HCT116 (cell line): ENCODE measurements around the gene ACBD6. TPM values are rescaled to one million over a fixed set of nuclear protein-coding genes. Genes with fewer than 3 reads are reported as not detected.

ENCODE experiments used
- ATAC-seq: fragments of 200-7000 bp; cut with Tn5 transposase; 2 replicates; pipeline ENCODE4 v1.9.1; 2020; ENCODE audit warnings: mild to moderate bottlenecking, moderate library complexity
- BruUV-seq: library from RNA; stranded (reverse); fragments of 400-500 nt; replicated peaks from 2 replicates; lab custom pipeline; 2021; lab: Mats Ljungman, UMichigan
- CTCF ChIA-PET: fragments of 300-600 bp; sonication (Branson Sonifier 250); formaldehyde crosslinking; loops from one replicate; lab custom pipeline; 2021; ENCODE audit warnings: antibody characterized with exemption; lab: Charles Lee
- POLR2A ChIA-PET: fragments of 300-600, 350-600 bp; sonication (Branson Sonifier 250); formaldehyde crosslinking; loops from one replicate; lab custom pipeline; 2021; ENCODE audit warnings: antibody characterized with exemption; lab: Charles Lee
- RAD21 ChIA-PET, 2 experiments: fragments of 300-600 bp; sonication (Branson Sonifier 250); formaldehyde crosslinking; loops; one replicate each; lab custom pipeline; 2023; ENCODE audit warnings: low total read pairs in 2 of 2; ENCODE audit not compliant: uncharacterized antibody in 2 of 2, unreplicated experiment in 2 of 2, low non-redundant PET in 1 of 2; lab: Charles Lee
- DNase-seq: peaks from one replicate; pipeline ENCODE4 v3.0.0-alpha.2; 2010; ENCODE audit warnings: low read depth, low spot score
- H2AFZ ChIP-seq: fragments of 200-600 bp; shearing (Covaris generic), sonication (generic); 2 replicates; pipeline ENCODE4 v1.6.1; 2017; ENCODE audit warnings: low read depth, mixed run types, mixed read lengths, antibody characterized with exemption, low read length; ENCODE audit not compliant: poor library complexity, severe bottlenecking
- H3K27ac ChIP-seq: 2 replicates; pipeline ENCODE4 v1.5.1; 2012; ENCODE audit warnings: low read depth, low read length
- H3K27me3 ChIP-seq: fragments of 200-600 bp; sonication (generic); 2 replicates; pipeline ENCODE4 v1.6.1; 2016; ENCODE audit warnings: mixed run types, low read length, mixed read lengths; ENCODE audit not compliant: insufficient read depth
- H3K36me3 ChIP-seq, 2 experiments: fragments of 200-500 bp in 1 of 2; fragments of 200-600 bp in 1 of 2; sonication (Bioruptor generic) in 1 of 2; sonication (generic) in 1 of 2; 2 replicates each; pipeline versions ENCODE4 v1.5.1 to v1.6.1; 2014 to 2016; ENCODE audit warnings: low read length in 2 of 2, inconsistent platforms in 1 of 2, mixed read lengths in 1 of 2, mixed run types in 1 of 2; ENCODE audit not compliant: insufficient read depth in 2 of 2, control insufficient read depth in 1 of 2
- H3K4me1 ChIP-seq, 2 experiments: fragments of 200-600 bp in 1 of 2; sonication (generic) in 1 of 2; 2 replicates each; pipeline versions ENCODE4 v1.5.1 to v1.6.1; 2012 to 2017; ENCODE audit warnings: low read length in 2 of 2, inconsistent platforms in 1 of 2, mild to moderate bottlenecking in 1 of 2, mixed read lengths in 1 of 2, mixed run types in 1 of 2, moderate library complexity in 1 of 2; ENCODE audit not compliant: insufficient read depth in 2 of 2, control insufficient read depth in 1 of 2
- H3K4me2 ChIP-seq: fragments of 200-600 bp; sonication (generic); 2 replicates; pipeline ENCODE4 v1.6.1; 2017; ENCODE audit warnings: mixed run types, low read length, mixed read lengths
- H3K4me3 ChIP-seq, 2 experiments: fragments of 200-600 bp in 1 of 2; sonication (generic) in 1 of 2; replicated peaks in 1 of 2; 2 replicates each; pipeline ENCODE4 v1.5.1; 2011 to 2016; ENCODE audit warnings: low read length in 2 of 2, control low read depth in 1 of 2, low read depth in 1 of 2, mild to moderate bottlenecking in 1 of 2, mixed read lengths in 1 of 2, mixed run types in 1 of 2
- H3K79me2 ChIP-seq: fragments of 200-600 bp; sonication (generic); 2 replicates; pipeline ENCODE4 v1.6.1; 2017; ENCODE audit warnings: mild to moderate bottlenecking, mixed run types, low read length, moderate library complexity, mixed read lengths; ENCODE audit not compliant: insufficient read depth
- H3K9ac ChIP-seq: fragments of 200-600 bp; sonication (generic); 2 replicates; pipeline ENCODE4 v1.6.1; 2016; ENCODE audit warnings: low read length, mixed read lengths
- H3K9me2 ChIP-seq: fragments of 200-600 bp; sonication (generic), shearing (Covaris generic); 2 replicates; pipeline ENCODE4 v1.6.1; 2017; ENCODE audit warnings: mixed run types, mild to moderate bottlenecking, moderate library complexity; ENCODE audit not compliant: insufficient read depth
- H3K9me3 ChIP-seq, 2 experiments: fragments of 200-500 bp in 1 of 2; fragments of 200-600 bp in 1 of 2; sonication (Bioruptor generic) in 1 of 2; sonication (generic) in 1 of 2; 2 replicates each; pipeline ENCODE4 v1.6.1; 2014 to 2017; ENCODE audit warnings: low read length in 2 of 2, mixed read lengths in 2 of 2, inconsistent platforms in 1 of 2, low read depth in 1 of 2, mild to moderate bottlenecking in 1 of 2, mixed run types in 1 of 2, moderate library complexity in 1 of 2; ENCODE audit not compliant: control insufficient read depth in 1 of 2, insufficient read depth in 1 of 2
- H4K20me1 ChIP-seq: fragments of 200-600 bp; sonication (generic), shearing (Covaris generic); 2 replicates; pipeline ENCODE4 v1.6.1; 2017; ENCODE audit warnings: mixed run types, mild to moderate bottlenecking, moderate library complexity; ENCODE audit not compliant: insufficient read depth
- CBX3 ChIP-seq: IDR thresholded peaks from 2 replicates; pipeline ENCODE4 v1.6.1; 2012; ENCODE audit warnings: low read depth
- ELF1 ChIP-seq: IDR thresholded peaks from 2 replicates; pipeline ENCODE4 v1.6.1; 2012; ENCODE audit warnings: low read depth, borderline replicate concordance
- EZH2 ChIP-seq: fragments of 200-600 bp; sonication (generic); IDR thresholded peaks from 2 replicates; pipeline ENCODE4 v1.6.1; 2017; ENCODE audit warnings: antibody characterized with exemption, mixed run types
- EZH2phosphoT487 ChIP-seq: fragments of 200-600 bp; IDR thresholded peaks from 2 replicates; pipeline ENCODE4 v1.6.1; 2018; ENCODE audit warnings: antibody characterized with exemption, borderline replicate concordance
- FOSL1 ChIP-seq: IDR thresholded peaks from 2 replicates; pipeline ENCODE4 v1.6.1; 2012; ENCODE audit warnings: low read depth
- JUND ChIP-seq: IDR thresholded peaks from 2 replicates; pipeline ENCODE4 v1.6.1; 2012
- POLR2AphosphoS5 ChIP-seq: IDR thresholded peaks from 2 replicates; pipeline ENCODE4 v1.6.1; 2011; ENCODE audit warnings: mild to moderate bottlenecking, low read depth, low read length, moderate library complexity
- RAD21 ChIP-seq: IDR thresholded peaks from 2 replicates; pipeline ENCODE4 v1.6.1; 2012; ENCODE audit warnings: low read depth, mild to moderate bottlenecking
- SP1 ChIP-seq: IDR thresholded peaks from 2 replicates; pipeline ENCODE4 v1.6.1; 2012; ENCODE audit warnings: low read depth
- SRF ChIP-seq: IDR thresholded peaks from 2 replicates; pipeline ENCODE4 v1.6.1; 2012; ENCODE audit warnings: low read depth
- TCF7L2 ChIP-seq: IDR thresholded peaks from 2 replicates; pipeline ENCODE4 v1.7.0; 2011; ENCODE audit warnings: borderline replicate concordance, inconsistent platforms; ENCODE audit not compliant: insufficient read depth, insufficient read length; ENCODE audit errors: extremely low read depth
- YY1 ChIP-seq: IDR thresholded peaks from 2 replicates; pipeline ENCODE4 v1.6.1; 2011; ENCODE audit warnings: low read length, low read depth, moderate library complexity, mild to moderate bottlenecking; ENCODE audit not compliant: insufficient replicate concordance; ENCODE audit errors: extremely low read depth
- ZFX ChIP-seq: fragments of 450-650 bp; IDR thresholded peaks from 2 replicates; pipeline ENCODE4 v1.6.1; 2017
- intact Hi-C: fragments of 100-400 bp; cut with micrococcal nuclease; formaldehyde crosslinking; loops from 2 replicates; pipeline ENCODE4 v1.10.0; 2022
- total RNA-seq: library from RNA; stranded (reverse); gene quantifications from one replicate; pipeline ENCODE4 v1.2.1, GENCODE V29; 2021; ENCODE audit not compliant: unreplicated experiment
- TF ChIP-seq, protein P1 (sequence below): IDR thresholded peaks from 2 replicates; pipeline ENCODE4 v1.6.1; 2011; ENCODE audit warnings: mild to moderate bottlenecking, low read length, moderate library complexity; ENCODE audit not compliant: insufficient replicate concordance; ENCODE audit errors: extremely low read depth

ACBD6 gene
- total RNA-seq, 1 experiment from 2014 or later = 43.2 TPM

DNA sequence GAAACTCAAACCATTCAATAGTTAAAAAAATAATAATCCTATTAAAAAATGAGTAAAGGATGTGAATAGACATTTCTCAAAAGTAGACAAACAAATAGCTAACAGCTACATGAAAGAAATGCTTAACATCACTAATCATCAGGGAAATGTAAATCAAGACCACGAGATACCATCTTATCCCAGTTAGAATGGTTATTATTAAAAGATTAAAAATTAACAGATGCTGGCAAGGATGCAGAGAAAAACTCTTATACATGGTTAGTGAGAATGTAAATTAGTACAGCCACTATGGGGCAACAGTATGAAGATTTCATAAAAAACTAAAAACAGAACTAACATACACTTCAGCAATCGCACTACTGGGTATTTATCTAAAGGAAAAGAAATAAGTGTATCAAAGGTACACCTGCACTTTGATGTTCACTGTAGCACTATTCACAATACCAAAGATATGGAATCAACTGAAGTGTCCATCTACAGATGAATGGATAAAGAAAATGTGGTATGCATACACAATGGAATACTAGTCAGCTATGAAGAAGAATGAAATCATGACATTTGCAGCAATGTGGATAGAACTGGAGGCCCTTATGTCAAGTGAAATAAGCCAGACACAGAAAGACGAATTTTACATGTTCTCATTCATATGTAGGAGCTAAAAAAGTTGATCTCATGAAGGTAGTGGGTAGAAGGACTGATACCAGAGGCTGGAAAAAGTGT, 117.9 kb downstream of the ACBD6 start:
- Histone ChIP-seq H3K9ac (no peak overlapping the region), H3K27ac (no peak overlapping the region), H3K4me3 (no peak overlapping the region), H3K4me2 (no peak overlapping the region)
- intact Hi-C loops = no loop called here
- CTCF ChIA-PET = no interaction called here
- no peak for DNase-seq
- RAD21 ChIA-PET = no interaction called here
- no peak for TF ChIP-seq SRF
- TF ChIP-seq, protein P1, sequence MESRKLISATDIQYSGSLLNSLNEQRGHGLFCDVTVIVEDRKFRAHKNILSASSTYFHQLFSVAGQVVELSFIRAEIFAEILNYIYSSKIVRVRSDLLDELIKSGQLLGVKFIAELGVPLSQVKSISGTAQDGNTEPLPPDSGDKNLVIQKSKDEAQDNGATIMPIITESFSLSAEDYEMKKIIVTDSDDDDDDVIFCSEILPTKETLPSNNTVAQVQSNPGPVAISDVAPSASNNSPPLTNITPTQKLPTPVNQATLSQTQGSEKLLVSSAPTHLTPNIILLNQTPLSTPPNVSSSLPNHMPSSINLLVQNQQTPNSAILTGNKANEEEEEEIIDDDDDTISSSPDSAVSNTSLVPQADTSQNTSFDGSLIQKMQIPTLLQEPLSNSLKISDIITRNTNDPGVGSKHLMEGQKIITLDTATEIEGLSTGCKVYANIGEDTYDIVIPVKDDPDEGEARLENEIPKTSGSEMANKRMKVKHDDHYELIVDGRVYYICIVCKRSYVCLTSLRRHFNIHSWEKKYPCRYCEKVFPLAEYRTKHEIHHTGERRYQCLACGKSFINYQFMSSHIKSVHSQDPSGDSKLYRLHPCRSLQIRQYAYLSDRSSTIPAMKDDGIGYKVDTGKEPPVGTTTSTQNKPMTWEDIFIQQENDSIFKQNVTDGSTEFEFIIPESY = no peak
- no peak for TF ChIP-seq POLR2AphosphoS5
- TF ChIP-seq SP1 = no peak
- TF ChIP-seq EZH2phosphoT487 = no peak
- TF ChIP-seq FOSL1 = no peak
- no peak for TF ChIP-seq JUND
- no peak for TF ChIP-seq TCF7L2
- TF ChIP-seq ZFX = no peak
- no peak for TF ChIP-seq RAD21
- TF ChIP-seq EZH2 = no peak
- TF ChIP-seq CBX3 = no peak
- no peak for TF ChIP-seq YY1
- no peak for TF ChIP-seq ELF1
- TF ChIP-seq, all 23 proteins: peak for 0
- Histone ChIP-seq H3K9me3 (peaks cover 13 to 15% of the 10 kb centered on the region in 2 experiments; a peak in 2 of 4 replicates), H2AFZ (no peak overlapping the region), H3K4me1 (no peaks in the 10 kb centered on the region), H3K27me3 (no peaks in the 10 kb centered on the region), H3K79me2 (peaks cover 44% of the 10 kb centered on the region), H3K9me2 (no peaks in the 10 kb centered on the region), H3K36me3 (no peaks in the 10 kb centered on the region), H4K20me1 (no peaks in the 10 kb centered on the region)
- BruUV-seq = no TSS peak
- POLR2A ChIA-PET = no interaction called here
- ATAC-seq = no peak
